Measurements from ENCODE around the gene SLX9.

Gene SLX9

DNA sequence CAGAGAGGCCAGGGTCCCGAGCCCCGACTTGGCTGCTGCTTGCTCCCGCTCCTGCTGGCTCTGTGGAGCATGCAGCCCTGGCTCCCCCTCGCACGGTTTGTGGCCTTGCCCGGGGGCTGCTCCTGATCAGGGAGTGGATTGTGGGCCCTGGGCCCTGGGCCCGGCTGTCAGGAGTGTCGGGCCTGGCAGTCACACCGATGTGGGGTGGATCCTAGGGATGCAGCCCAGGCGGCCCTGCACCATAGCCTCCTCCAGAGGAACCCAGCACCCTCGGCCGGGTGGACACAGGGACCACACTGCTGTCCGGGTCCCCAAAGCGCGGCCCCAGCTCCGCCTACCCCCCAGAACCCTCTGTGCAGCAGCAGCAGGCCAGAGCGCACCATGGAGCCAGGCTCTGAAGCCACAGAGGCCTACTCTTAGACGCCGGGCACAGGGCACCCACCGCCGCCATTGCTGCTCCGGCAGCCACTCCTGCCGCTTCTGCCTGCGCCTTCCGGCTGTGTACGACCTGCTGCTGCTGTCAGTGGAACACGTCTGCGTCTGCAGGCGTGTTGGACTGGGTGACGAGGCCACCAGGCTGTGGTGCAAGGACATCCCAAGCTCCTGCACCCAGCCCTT, 9.4 kb downstream of the SLX9 start:
- Histone ChIP-seq H3K27ac (ENCODE audit: low read length) (no peak overlapping the region), H3K9me3 (ENCODE audit: control insufficient read depth, insufficient read depth, low read length) (no peaks in the 10 kb centered on the region), H3K27me3 (ENCODE audit: control insufficient read depth, insufficient read depth, low read length) (no peaks in the 10 kb centered on the region), H3K4me1 (ENCODE audit: control insufficient read depth, insufficient read depth, low read length) (peaks cover 2% of the 10 kb centered on the region; the same call in 1 of the 2 replicates), H3K4me3 (ENCODE audit: low read length) (no peak overlapping the region), H3K36me3 (ENCODE audit: control insufficient read depth, insufficient read depth, low read length) (peaks cover 26% of the 10 kb centered on the region)
- WGBS (ENCODE audit: insufficient coverage, insufficient read length) = no CpG with 5 or more reads among the region's 30 CpGs
- DNase-seq (ENCODE audit: low read depth, low spot score) = no peak

DNA sequence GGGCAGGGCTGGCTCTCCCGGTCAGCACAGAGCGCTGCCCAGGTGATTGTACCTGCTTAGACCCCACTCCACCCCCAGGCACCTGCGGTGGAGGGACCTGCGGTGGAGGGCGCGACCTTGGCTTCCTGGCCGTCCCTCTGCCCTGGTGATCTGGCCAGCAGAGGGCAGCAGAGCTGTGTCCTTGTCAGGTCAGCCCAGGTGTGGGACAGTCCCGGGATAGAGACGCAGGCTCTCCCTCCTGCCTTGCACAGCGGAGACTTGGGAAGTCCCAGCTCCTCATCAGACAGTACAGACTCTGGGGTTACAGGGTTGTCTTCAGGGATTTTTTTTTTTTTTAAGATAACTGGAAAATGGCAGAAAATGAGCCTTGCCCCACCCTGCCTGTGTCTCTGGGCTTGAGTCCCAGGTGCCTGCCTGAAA, 10.0 kb downstream of the SLX9 start:
- peak; percentile 85 for DNase-seq (ENCODE audit: low read depth, low spot score)
- Histone ChIP-seq H3K27ac (ENCODE audit: low read length) (no peak overlapping the region), H3K4me3 (ENCODE audit: low read length) (no peak overlapping the region), H3K9me3 (ENCODE audit: control insufficient read depth, insufficient read depth, low read length) (no peaks in the 10 kb centered on the region), H3K4me1 (ENCODE audit: control insufficient read depth, insufficient read depth, low read length) (peaks cover 2% of the 10 kb centered on the region; the same call in 1 of the 2 replicates), H3K36me3 (ENCODE audit: control insufficient read depth, insufficient read depth, low read length) (peaks cover 24% of the 10 kb centered on the region), H3K27me3 (ENCODE audit: control insufficient read depth, insufficient read depth, low read length) (no peaks in the 10 kb centered on the region)
- no CpG with 5 or more reads among the region's 10 CpGs for WGBS (ENCODE audit: insufficient coverage, insufficient read length)

DNA sequence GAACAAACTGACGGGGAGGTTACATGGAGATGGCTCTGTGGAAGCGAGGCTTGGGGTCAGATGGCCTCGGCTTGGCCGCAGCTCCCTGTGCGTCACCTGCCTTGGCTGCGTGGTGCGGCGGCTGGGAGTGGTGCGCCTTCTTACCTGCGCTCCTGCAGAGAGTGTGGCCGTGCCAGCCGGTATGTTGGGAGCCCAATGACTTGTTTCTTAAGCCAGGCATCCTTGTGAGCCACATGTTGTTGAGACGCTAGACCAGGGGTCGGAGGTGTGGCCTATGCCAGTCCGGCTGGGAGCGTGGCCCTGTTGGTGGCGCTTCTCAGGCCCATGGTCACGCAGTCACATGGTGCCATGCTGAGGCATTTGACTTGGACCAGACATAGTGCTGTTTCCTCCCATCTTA, 10.5 kb downstream of the SLX9 start:
- WGBS (ENCODE audit: insufficient coverage, insufficient read length) = no CpG with 5 or more reads among the region's 18 CpGs
- no peak overlapping the region for H3K27ac ChIP-seq (ENCODE audit: low read length)
- H3K36me3 ChIP-seq (ENCODE audit: control insufficient read depth, insufficient read depth, low read length) = peaks cover 21% of the 10 kb centered on the region
- no peaks in the 10 kb centered on the region for H3K27me3 ChIP-seq (ENCODE audit: control insufficient read depth, insufficient read depth, low read length)
- H3K4me1 ChIP-seq (ENCODE audit: control insufficient read depth, insufficient read depth, low read length) = peaks cover 2% of the 10 kb centered on the region; the same call in 1 of the 2 replicates
- DNase-seq (ENCODE audit: low read depth, low spot score) = no peak
- no peak overlapping the region for H3K4me3 ChIP-seq (ENCODE audit: low read length)
- H3K9me3 ChIP-seq (ENCODE audit: control insufficient read depth, insufficient read depth, low read length) = no peaks in the 10 kb centered on the region

DNA sequence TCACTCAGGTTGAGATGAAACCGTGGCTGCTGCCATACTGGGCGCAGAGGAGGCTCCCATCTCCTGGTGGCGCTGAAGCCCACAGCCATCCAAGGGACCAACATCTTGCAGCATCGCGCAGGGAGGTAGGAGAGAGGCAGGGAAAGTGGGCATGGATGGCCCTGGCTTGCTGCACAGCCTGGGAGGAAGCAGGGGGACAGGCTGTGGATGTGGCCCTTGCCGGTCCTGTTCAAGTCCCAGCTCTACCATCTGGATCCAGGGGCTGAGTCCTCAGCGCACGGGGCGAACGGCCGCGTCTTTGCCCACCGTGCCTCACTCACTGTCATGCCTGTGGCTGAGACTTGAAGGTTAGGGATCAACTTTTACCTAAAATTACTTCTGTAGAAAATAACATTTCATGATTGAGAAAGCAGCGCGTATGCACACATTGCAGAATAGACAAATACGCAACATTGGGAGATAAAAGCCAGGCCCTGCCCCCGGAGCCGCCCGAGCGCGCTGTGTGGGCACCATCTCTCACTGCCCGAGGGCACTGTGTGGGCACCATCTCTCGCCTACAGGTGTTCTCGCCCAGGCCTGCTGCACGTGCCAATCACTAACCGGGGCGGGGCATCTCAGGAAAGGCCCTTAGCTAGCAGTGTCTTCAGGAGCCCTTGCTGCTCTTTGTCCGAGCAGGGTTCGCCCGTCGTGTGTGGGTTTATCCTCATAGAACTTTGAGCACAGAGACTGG, 11.5 kb downstream of the SLX9 start:
- DNase-seq (ENCODE audit: low read depth, low spot score) = no peak
- Histone ChIP-seq H3K36me3 (ENCODE audit: control insufficient read depth, insufficient read depth, low read length) (peaks cover 25% of the 10 kb centered on the region), H3K4me1 (ENCODE audit: control insufficient read depth, insufficient read depth, low read length) (0 out of 2 replicates have a peak, but pooled peaks cover 2% of the 10 kb centered on the region), H3K4me3 (ENCODE audit: low read length) (no peak overlapping the region), H3K27me3 (ENCODE audit: control insufficient read depth, insufficient read depth, low read length) (no peaks in the 10 kb centered on the region), H3K27ac (ENCODE audit: low read length) (no peak overlapping the region), H3K9me3 (ENCODE audit: control insufficient read depth, insufficient read depth, low read length) (no peaks in the 10 kb centered on the region)
- no CpG with 5 or more reads among the region's 31 CpGs for WGBS (ENCODE audit: insufficient coverage, insufficient read length)

DNA sequence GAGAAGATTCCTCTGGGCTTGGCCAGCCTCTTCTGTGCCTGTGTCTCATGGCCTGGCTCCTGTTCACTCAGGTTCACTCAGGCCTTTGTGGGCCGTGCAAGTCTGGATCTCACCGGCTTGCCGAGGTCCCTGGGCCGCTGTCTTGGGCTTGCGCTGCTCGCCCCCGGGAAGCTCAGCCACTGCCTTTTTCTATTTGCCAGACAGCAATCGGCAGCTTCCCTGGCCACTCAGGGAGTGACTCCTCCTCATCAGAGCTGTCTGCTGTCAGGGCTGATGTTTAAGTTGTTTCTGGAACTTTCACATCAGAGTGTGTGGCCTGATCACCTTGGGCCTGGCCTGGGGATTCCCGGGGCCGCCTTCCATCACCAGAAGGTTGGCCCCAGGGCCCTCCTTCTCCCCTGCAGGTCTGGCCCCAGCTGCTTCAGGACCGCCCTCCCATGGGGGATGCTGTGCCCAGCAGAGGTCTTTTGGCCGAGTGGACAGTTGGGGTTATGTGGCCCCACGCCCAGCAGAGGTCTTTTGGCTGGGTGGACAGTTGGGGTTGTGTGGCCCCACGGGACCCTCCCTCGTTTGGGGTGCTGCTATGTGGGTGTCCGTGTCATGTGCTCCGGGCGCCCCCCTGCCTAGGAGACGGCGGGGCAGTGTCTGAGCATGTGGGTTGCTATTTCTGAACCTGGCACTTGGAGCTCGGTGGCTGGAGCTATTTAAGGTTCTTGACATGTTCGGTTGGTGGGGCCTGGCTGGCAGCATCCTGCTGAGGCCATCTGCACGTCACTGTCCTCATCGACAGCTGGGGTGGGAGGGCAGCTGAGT, 12.5 kb downstream of the SLX9 start:
- no peak overlapping the region for H3K27ac ChIP-seq (ENCODE audit: low read length)
- no peak overlapping the region for H3K4me3 ChIP-seq (ENCODE audit: low read length)
- H3K27me3 ChIP-seq (ENCODE audit: control insufficient read depth, insufficient read depth, low read length) = no peaks in the 10 kb centered on the region
- H3K36me3 ChIP-seq (ENCODE audit: control insufficient read depth, insufficient read depth, low read length) = peaks cover 33% of the 10 kb centered on the region
- WGBS (ENCODE audit: insufficient coverage, insufficient read length) = no CpG with 5 or more reads among the region's 24 CpGs
- H3K4me1 ChIP-seq (ENCODE audit: control insufficient read depth, insufficient read depth, low read length) = 0 out of 2 replicates have a peak, but pooled peaks cover 2% of the 10 kb centered on the region
- DNase-seq (ENCODE audit: low read depth, low spot score) = no peak
- no peaks in the 10 kb centered on the region for H3K9me3 ChIP-seq (ENCODE audit: control insufficient read depth, insufficient read depth, low read length)

DNA sequence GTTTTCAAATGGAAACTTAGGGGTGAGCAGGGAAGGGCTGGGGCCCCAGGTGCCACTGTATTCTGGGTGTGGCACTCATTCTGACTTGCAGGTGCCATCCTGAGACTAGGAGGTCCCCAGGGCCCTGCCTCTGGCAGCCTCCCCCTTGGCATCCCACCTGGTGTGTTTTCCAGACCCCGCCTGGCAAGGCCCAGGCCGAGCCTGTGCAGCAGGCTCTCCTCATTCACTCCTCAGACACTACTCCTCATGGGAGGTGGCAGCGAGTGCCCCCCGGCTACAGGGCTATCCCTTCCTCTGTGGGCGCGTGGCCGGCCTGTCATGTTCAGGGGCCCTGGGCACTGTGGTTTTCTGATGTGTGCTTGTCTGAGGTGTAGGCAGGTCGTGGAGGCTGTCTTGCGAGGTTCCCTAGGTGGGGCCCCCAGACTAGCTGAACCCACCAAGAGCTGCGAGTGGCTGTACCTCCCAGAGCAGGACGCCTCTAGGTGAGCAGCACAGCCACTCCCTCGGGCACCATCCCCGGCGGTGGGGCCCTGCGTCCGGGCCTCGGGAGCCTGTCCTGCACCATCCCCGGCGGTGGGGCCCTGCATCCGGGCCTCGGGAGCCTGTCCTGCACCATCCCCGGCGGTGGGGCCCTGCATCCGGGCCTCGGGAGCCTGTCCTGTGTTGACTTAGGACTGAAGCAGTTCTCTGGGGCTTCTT, 13.2 kb downstream of the SLX9 start:
- Histone ChIP-seq H3K27me3 (ENCODE audit: control insufficient read depth, insufficient read depth, low read length) (no peaks in the 10 kb centered on the region), H3K27ac (ENCODE audit: low read length) (no peak overlapping the region), H3K4me3 (ENCODE audit: low read length) (no peak overlapping the region), H3K9me3 (ENCODE audit: control insufficient read depth, insufficient read depth, low read length) (no peaks in the 10 kb centered on the region), H3K36me3 (ENCODE audit: control insufficient read depth, insufficient read depth, low read length) (peaks cover 35% of the 10 kb centered on the region), H3K4me1 (ENCODE audit: control insufficient read depth, insufficient read depth, low read length) (0 out of 2 replicates have a peak, but pooled peaks cover 2% of the 10 kb centered on the region)
- WGBS (ENCODE audit: insufficient coverage, insufficient read length) = no CpG with 5 or more reads among the region's 25 CpGs
- no peak for DNase-seq (ENCODE audit: low read depth, low spot score)

DNA sequence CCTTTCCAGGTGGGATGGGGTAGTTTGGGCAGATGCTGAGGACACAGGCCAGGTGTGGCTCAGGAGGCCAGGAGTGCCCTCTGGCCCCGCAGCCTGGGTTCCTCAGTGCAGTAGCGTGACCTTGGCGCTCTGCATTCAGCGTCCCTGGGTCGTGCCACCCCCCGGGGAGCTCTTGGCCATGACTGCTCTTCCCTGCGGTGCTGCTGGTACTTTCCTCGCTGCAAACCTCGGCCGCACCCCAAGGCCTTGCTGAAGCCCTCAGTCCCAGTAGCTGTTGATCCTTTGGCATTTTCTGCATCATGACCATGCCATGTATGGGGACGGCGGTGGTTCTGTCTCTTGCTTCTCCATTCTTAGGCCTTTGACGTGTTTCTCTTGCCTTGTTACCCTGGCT, 13.8 kb downstream of the SLX9 start:
- Histone ChIP-seq H3K9me3 (ENCODE audit: control insufficient read depth, insufficient read depth, low read length) (no peaks in the 10 kb centered on the region), H3K27ac (ENCODE audit: low read length) (no peak overlapping the region), H3K27me3 (ENCODE audit: control insufficient read depth, insufficient read depth, low read length) (no peaks in the 10 kb centered on the region), H3K4me1 (ENCODE audit: control insufficient read depth, insufficient read depth, low read length) (0 out of 2 replicates have a peak, but pooled peaks cover 2% of the 10 kb centered on the region), H3K36me3 (ENCODE audit: control insufficient read depth, insufficient read depth, low read length) (peaks cover 41% of the 10 kb centered on the region), H3K4me3 (ENCODE audit: low read length) (no peak overlapping the region)
- DNase-seq (ENCODE audit: low read depth, low spot score) = no peak
- no CpG with 5 or more reads among the region's 13 CpGs for WGBS (ENCODE audit: insufficient coverage, insufficient read length)

DNA sequence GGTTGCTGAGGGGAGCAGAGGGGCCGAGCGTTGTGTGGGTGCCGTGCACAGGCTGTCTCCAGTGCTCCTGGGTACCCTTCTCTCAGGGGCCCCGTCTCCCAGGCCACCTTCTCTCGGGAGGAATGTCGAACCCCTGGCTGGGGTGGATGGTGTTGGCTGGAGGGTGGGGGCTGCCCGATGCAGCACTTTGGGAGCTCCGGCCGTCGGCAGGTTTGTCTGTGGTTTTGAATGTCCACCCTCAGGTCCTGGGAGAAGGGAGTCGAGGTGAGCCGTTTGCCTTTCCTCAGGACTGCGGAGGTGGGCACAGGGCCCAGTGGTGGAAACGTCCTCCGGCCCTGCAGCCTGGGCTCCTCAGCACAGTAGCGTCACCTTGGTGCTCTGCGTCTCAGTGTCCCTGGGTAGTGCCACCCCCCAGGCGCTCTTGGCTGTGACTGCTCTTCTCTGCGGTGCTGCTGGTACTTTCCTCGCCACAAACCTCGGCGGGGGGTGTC, 14.5 kb downstream of the SLX9 start:
- no peak for DNase-seq (ENCODE audit: low read depth, low spot score)
- no peaks in the 10 kb centered on the region for H3K27me3 ChIP-seq (ENCODE audit: control insufficient read depth, insufficient read depth, low read length)
- H3K9me3 ChIP-seq (ENCODE audit: control insufficient read depth, insufficient read depth, low read length) = no peaks in the 10 kb centered on the region
- H3K27ac ChIP-seq (ENCODE audit: low read length) = no peak overlapping the region
- peaks cover 42% of the 10 kb centered on the region for H3K36me3 ChIP-seq (ENCODE audit: control insufficient read depth, insufficient read depth, low read length)
- no peak overlapping the region for H3K4me3 ChIP-seq (ENCODE audit: low read length)
- WGBS (ENCODE audit: insufficient coverage, insufficient read length) = no CpG with 5 or more reads among the region's 22 CpGs
- H3K4me1 ChIP-seq (ENCODE audit: control insufficient read depth, insufficient read depth, low read length) = 0 out of 2 replicates have a peak, but pooled peaks cover 2% of the 10 kb centered on the region

DNA sequence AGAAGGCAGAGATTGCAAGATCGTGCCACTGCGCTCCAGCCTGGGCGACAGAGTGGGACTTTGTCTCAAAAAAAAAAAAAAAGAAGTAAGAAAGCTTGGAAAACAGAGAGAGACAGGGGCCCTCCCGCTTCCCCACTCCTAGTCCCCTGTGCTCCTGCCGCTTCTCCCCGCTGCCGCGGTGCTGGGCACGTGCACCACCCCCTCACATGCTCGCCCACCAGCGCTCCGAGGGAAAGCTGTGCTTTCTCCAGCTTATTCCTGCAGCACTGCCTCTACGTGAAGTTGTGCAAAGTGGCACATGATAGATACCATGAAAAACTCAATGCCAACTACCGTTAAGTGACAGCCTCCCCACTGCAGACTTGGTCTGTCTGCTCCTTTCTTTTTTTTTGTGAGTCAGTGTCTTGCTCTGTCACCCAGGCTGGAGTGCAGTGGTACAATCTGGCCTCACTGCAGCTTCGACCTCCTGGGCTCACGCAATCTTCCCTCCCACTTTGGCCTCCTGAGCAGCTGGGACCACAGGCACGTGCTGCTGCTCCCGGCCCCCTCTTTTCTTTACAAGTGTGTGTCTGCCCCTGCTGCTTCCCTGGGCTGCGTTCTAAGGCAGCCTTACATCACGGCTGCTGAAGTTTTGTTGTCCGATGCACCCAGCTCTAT, 15.4 kb downstream of the SLX9 start:
- Histone ChIP-seq H3K27me3 (ENCODE audit: control insufficient read depth, insufficient read depth, low read length) (no peaks in the 10 kb centered on the region), H3K36me3 (ENCODE audit: control insufficient read depth, insufficient read depth, low read length) (peaks cover 49% of the 10 kb centered on the region), H3K27ac (ENCODE audit: low read length) (no peak overlapping the region), H3K4me3 (ENCODE audit: low read length) (no peak overlapping the region), H3K4me1 (ENCODE audit: control insufficient read depth, insufficient read depth, low read length) (no peaks in the 10 kb centered on the region), H3K9me3 (ENCODE audit: control insufficient read depth, insufficient read depth, low read length) (no peaks in the 10 kb centered on the region)
- no peak for DNase-seq (ENCODE audit: low read depth, low spot score)
- WGBS (ENCODE audit: insufficient coverage, insufficient read length) = no CpG with 5 or more reads among the region's 21 CpGs
